A549 (cell line): Measurements from ENCODE around the gene ZDHHC11B. TPM values are rescaled to one million over a fixed set of nuclear protein-coding genes. Genes with fewer than 3 reads are reported as not detected.
"Not testable (repeated sequence)": the region's sequence is repeated elsewhere in the genome, so short reads cannot be mapped to it uniquely, and the experiment has no call there.

Experiments
- ATAC-seq, 2 experiments: fragments of 200-7000 bp in 1 of 2; fragments of >200 bp in 1 of 2; cut with Nextera tagmentation in 1 of 2; cut with Tn5 transposase in 1 of 2; 3 replicates each; pipeline versions ENCODE4 v1.8.0 to v1.9.1; 2018 to 2020; ENCODE audit warnings: mild to moderate bottlenecking in 1 of 2, moderate library complexity in 1 of 2
- CTCF ChIA-PET: fragments of 300-600 bp; sonication (Branson Sonifier 250); formaldehyde crosslinking; extraction: SDS; loops from one replicate; lab custom pipeline; 2021; ENCODE audit warnings: antibody characterized with exemption, inconsistent platforms; lab: Yijun Ruan, JAX
- POLR2A ChIA-PET: fragments of 350-600 bp; formaldehyde crosslinking; extraction: SDS; loops from one replicate; lab custom pipeline; 2021; ENCODE audit warnings: antibody characterized with exemption, inconsistent platforms; lab: Yijun Ruan, JAX
- DNase-seq, 2 experiments: peaks; one replicate each; pipeline versions ENCODE4 v3.0.0 to v3.0.0-alpha.2; 2011 to 2016; ENCODE audit warnings: low read depth in 1 of 2, low spot score in 1 of 2
- FAIRE-seq: peaks from 2 replicates; lab custom pipeline; 2011; peaks lifted over from hg19 to GRCh38; lab: Jason Lieb, UNC
- H3K27ac ChIP-seq, 2 experiments: fragments of >200 bp; sonication (Bioruptor Twin); formaldehyde crosslinking; 3 replicates each; pipeline ENCODE4 v1.5.1; 2016 to 2017
- H3K4me1 ChIP-seq: fragments of >200 bp; sonication (Bioruptor Twin); formaldehyde crosslinking; 3 replicates; pipeline ENCODE4 v1.6.1; 2016
- H3K4me2 ChIP-seq: fragments of >200 bp; sonication (Bioruptor Twin); formaldehyde crosslinking; 3 replicates; pipeline ENCODE4 v1.6.1; 2016
- H3K4me3 ChIP-seq: fragments of >200 bp; sonication (Bioruptor Twin); formaldehyde crosslinking; 3 replicates; pipeline ENCODE4 v1.5.1; 2016
- H3K9me3 ChIP-seq: fragments of >200 bp; sonication (Bioruptor Twin); formaldehyde crosslinking; 3 replicates; pipeline ENCODE4 v1.6.1; 2016
- CBX2 ChIP-seq: fragments of 200-600 bp; sonication (generic); IDR thresholded peaks from 2 replicates; pipeline ENCODE4 v1.6.1; 2016; ENCODE audit warnings: low read depth, mild to moderate bottlenecking, borderline replicate concordance
- CHD4 ChIP-seq: fragments of 200-600 bp; sonication (generic); IDR thresholded peaks from 2 replicates; pipeline ENCODE4 v1.6.1; 2016; ENCODE audit warnings: antibody characterized with exemption, mild to moderate bottlenecking, borderline replicate concordance
- FOSL2 ChIP-seq, 2 experiments: fragments of 450-650 bp in 1 of 2; fragments of >200 bp in 1 of 2; sonication (Bioruptor Twin) in 1 of 2; formaldehyde crosslinking; IDR thresholded peaks; 2 replicates each; pipeline versions ENCODE4 v1.5.0 to v1.6.1; 2016 to 2020; ENCODE audit warnings: mild to moderate bottlenecking in 1 of 2, moderate library complexity in 1 of 2
- FOXS1 ChIP-seq: fragments of 250-450 bp; sonication (Bioruptor Pico); IDR thresholded peaks from 2 replicates; pipeline ENCODE4 v1.5.0; 2020; ENCODE audit warnings: mild to moderate bottlenecking, moderate library complexity
- GATA3 ChIP-seq: IDR thresholded peaks from 2 replicates; pipeline ENCODE4 v1.6.1; 2012; ENCODE audit warnings: borderline replicate concordance
- KDM1A ChIP-seq: fragments of 200-600 bp; sonication (generic); IDR thresholded peaks from 2 replicates; pipeline ENCODE4 v1.6.1; 2016; ENCODE audit warnings: low read depth, mild to moderate bottlenecking
- NFE2L2 ChIP-seq: fragments of 150-350 bp; conservative IDR thresholded peaks from 2 replicates; pipeline ENCODE4 v1.6.1; 2014; ENCODE audit warnings: low read length
- NR3C1 ChIP-seq: fragments of >200 bp; sonication (Bioruptor Twin); formaldehyde crosslinking; IDR thresholded peaks from 3 replicates; pipeline ENCODE4 v1.6.1; 2017
- PHF8 ChIP-seq: fragments of 200-600 bp; sonication (generic); IDR thresholded peaks from 2 replicates; pipeline ENCODE4 v1.6.1; 2016; ENCODE audit warnings: low read depth, mild to moderate bottlenecking, antibody characterized with exemption, moderate library complexity, borderline replicate concordance
- RNF2 ChIP-seq: fragments of 200-600 bp; sonication (generic); IDR thresholded peaks from 2 replicates; pipeline ENCODE4 v1.6.1; 2016; ENCODE audit warnings: low read depth, mild to moderate bottlenecking, antibody characterized with exemption, moderate library complexity, borderline replicate concordance
- SMC3 ChIP-seq: fragments of >200 bp; sonication (Bioruptor Twin); formaldehyde crosslinking; IDR thresholded peaks from 3 replicates; pipeline ENCODE4 v1.6.1; 2018; ENCODE audit warnings: inconsistent platforms
- TFCP2L1 ChIP-seq: fragments of 250-450 bp; sonication (Bioruptor Pico); IDR thresholded peaks from 2 replicates; pipeline ENCODE4 v1.5.0; 2021; ENCODE audit warnings: mild to moderate bottlenecking
- ZNF302 ChIP-seq: fragments of 250-450 bp; sonication (Bioruptor Pico); IDR thresholded peaks from 2 replicates; pipeline ENCODE4 v1.9.0; 2021; ENCODE audit warnings: inconsistent platforms, mild to moderate bottlenecking, moderate library complexity
- WGBS: methylation state at CpG from one replicate; pipeline ENCODE4 v1.1.6; 2017; ENCODE audit errors: missing lambda C conversion rate; 5-methylcytosine and 5-hydroxymethylcytosine counted together
- polyA plus RNA-seq, 4 experiments: library from polyadenylated mRNA; depleted of rRNA in 3 of 4; stranded (reverse); fragments of >200 nt; fragmentation: RNase III in 1 of 4; extraction: RNeasy Plus Mini Kit Qiagen cat#74134 plus additional on column Dnase treatment in 1 of 4; gene quantifications; 2 replicates in 3 of 4; 3 replicates in 1 of 4; pipeline ENCODE4 v1.2.3, GENCODE V29; 2011 to 2017

The ZDHHC11B gene
- polyA plus RNA-seq, 2 of the 4 experiments (the other 2 are of a cell fraction): 0.18 to 1.0 TPM

- WGBS: 86% methylated on average over 12 of the region's 15 CpGs
- DNase-seq (no peak), ATAC-seq (peak in 1 of 2 experiments; percentile 1; a peak in 2 of 6 replicates), FAIRE-seq (no peak)
- no peak overlapping the region for H3K4me3 ChIP-seq
- POLR2A ChIA-PET: no interaction called here
- H3K9me3 ChIP-seq: no peaks in the 10 kb centered on the region
- no peak overlapping the region for H3K4me2 ChIP-seq
- H3K27ac ChIP-seq: 0 out of 6 replicates have a peak overlapping the region, but pooled peaks of 1 of the 2 experiments have one; percentile 15
- CTCF ChIA-PET: interaction anchor here (1.3 kb wide), 1 partner anchor 145 kb away, joined by 4 read pairs; no protein-coding TSS in a partner anchor
- TF ChIP-seq FOXS1 (CRISPR knock-in tag): no peak
- no peak for TF ChIP-seq KDM1A
- no peak for TF ChIP-seq RNF2
- no peak for TF ChIP-seq ZNF302 (CRISPR knock-in tag)
- peaks cover 17% of the 10 kb centered on the region; the same call in 2 of the 3 replicates for H3K4me1 ChIP-seq
Measured at GRCh38 chr5:757346-757930, 27.1 kb downstream of the ZDHHC11B start.

GRCh38 chr5:756865-757345 lies 27.6 kb downstream of the ZDHHC11B start:
- ChIA-PET CTCF (no interaction called here), POLR2A (no interaction called here)
- H3K27ac ChIP-seq: 0 out of 6 replicates have a peak overlapping the region, but pooled peaks of 1 of the 2 experiments have one; percentile 15
- H3K4me3 ChIP-seq: no peak overlapping the region
- no peak for TF ChIP-seq TFCP2L1 (CRISPR knock-in tag)
- no peak for TF ChIP-seq CHD4
- TF ChIP-seq NFE2L2: no peak
- no peaks in the 10 kb centered on the region for H3K9me3 ChIP-seq
- no peak for DNase-seq
- FAIRE-seq: no peak
- peaks cover 17% of the 10 kb centered on the region; the same call in 2 of the 3 replicates for H3K4me1 ChIP-seq
- no peak overlapping the region for H3K4me2 ChIP-seq
- WGBS: 63% methylated on average over 10 of the region's 11 CpGs
- peak in 1 of 2 experiments; percentile 5; a peak in 2 of 6 replicates for ATAC-seq

GRCh38 chr5:756171-756570 lies 28.4 kb downstream of the ZDHHC11B start:
- CTCF ChIA-PET: no interaction called here
- 77% methylated on average over 7 of the region's 10 CpGs for WGBS
- Histone ChIP-seq H3K4me3 (no peak overlapping the region), H3K27ac (no peak overlapping the region), H3K9me3 (no peaks in the 10 kb centered on the region), H3K4me2 (no peak overlapping the region), H3K4me1 (peaks cover 17% of the 10 kb centered on the region; the same call in 2 of the 3 replicates)
- FAIRE-seq: no peak
- ATAC-seq: peak in 1 of 2 experiments; percentile 5; a peak in 2 of 6 replicates
- DNase-seq: no peak
- TF ChIP-seq FOXS1 (CRISPR knock-in tag) (no peak), CBX2 (no peak), PHF8 (no peak), FOSL2 (IDR thresholded peaks at IDR 0.05) (no peak), FOSL2 (CRISPR knock-in tag; IDR thresholded peaks at IDR 0.05) (no peak), SMC3 (no peak), NR3C1 (no peak), GATA3 (no peak)
- POLR2A ChIA-PET: no interaction called here

DNA sequence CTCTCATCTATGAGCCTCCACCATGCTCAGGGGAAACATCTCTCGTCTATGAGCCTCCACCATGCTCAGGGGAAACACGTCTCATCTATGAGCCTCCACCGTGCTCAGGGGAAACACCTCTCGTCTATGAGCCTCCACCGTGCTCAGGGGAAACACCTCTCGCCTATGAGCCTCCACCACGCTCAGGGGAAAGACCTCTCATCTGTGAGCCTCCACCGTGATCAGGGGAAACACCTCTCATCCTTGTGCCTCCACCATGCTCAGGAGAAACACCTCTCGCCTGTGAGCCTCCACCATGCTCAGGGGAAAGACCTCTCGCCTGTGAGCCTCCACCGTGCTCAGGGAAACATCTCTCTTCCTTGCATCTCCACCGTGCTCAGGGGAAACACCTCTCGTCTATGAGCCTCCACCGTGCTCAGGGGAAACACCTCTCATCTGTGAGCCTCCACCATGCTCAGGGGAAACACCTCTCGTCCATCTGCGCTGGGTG lies 30.3 kb downstream of the ZDHHC11B start:
- 40% methylated on average over 14 of the region's 16 CpGs for WGBS
- H3K27ac ChIP-seq, H3K4me3 ChIP-seq, DNase-seq, FAIRE-seq, POLR2A ChIA-PET, CTCF ChIA-PET, H3K9me3 ChIP-seq, ATAC-seq, H3K4me2 ChIP-seq: not testable (repeated sequence)
- H3K4me1 ChIP-seq: peaks cover 14% of the 10 kb centered on the region; the same call in 2 of the 3 replicates

- POLR2A ChIA-PET, H3K4me3 ChIP-seq, H3K4me2 ChIP-seq, CTCF ChIA-PET, FAIRE-seq, H3K9me3 ChIP-seq, DNase-seq, H3K4me1 ChIP-seq, H3K27ac ChIP-seq: not testable (repeated sequence)
- ATAC-seq: peak in 1 of 2 experiments; percentile 14; a peak in 2 of 6 replicates
- WGBS: 42% methylated on average over 15 of the region's 19 CpGs
Measured at GRCh38 chr5:753567-754142, 30.9 kb downstream of the ZDHHC11B start.

GRCh38 chr5:752532-753115 lies 31.9 kb downstream of the ZDHHC11B start:
- CTCF ChIA-PET, FAIRE-seq, DNase-seq, H3K9me3 ChIP-seq, H3K4me3 ChIP-seq, H3K4me1 ChIP-seq, POLR2A ChIA-PET, H3K4me2 ChIP-seq, H3K27ac ChIP-seq, ATAC-seq: not testable (repeated sequence)
- 73% methylated on average over 14 of the region's 20 CpGs for WGBS

DNA sequence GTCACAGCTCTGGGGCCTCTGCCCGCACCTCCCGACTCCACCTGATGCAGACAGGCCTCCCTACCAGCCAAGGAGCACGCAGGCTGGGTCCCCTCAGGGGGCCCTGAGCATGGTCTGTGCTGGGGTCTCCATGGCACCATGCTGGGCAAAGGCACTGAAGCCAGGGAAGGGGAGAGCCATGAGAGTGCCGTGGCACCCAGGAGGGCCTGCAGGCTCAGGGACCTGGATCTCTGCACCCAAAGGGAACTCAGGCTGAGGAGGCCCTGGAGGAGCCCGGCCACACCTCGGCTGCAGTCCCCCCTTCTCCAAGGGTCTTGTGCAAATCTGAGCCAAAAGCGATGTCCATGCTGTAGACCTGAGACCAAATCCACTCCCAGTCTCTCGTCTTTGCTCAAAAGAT lies 32.5 kb downstream of the ZDHHC11B start:
- H3K4me1 ChIP-seq, CTCF ChIA-PET, H3K4me2 ChIP-seq, POLR2A ChIA-PET, H3K9me3 ChIP-seq, ATAC-seq, DNase-seq, FAIRE-seq, H3K27ac ChIP-seq, H3K4me3 ChIP-seq: not testable (repeated sequence)
- whole genome bisulfite sequencing: 88% methylated on average over 1 of the region's 8 CpGs
